ENCODE data around the gene IGF1R.

The IGF1R gene

DNA sequence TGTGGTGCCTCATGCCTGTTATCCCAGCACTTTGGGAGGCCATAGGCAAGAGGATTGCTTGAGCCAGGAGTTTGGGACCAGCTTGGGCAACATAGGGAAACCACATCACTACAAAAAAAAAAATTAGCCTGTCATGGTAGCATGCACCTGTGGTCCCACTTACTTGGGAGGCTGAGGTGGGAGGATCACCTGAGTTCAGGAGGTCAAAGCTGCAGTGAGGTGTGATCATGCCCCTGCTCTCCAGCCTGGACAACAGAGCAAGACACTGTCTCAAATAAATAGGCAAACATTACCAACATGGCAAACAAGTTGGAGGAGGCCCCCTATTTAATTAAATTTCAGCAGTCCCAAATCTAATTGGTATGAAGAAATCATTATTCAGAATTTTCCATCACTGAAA lies 215.6 kb downstream of the IGF1R start:
- no peak for DNase-seq

DNA sequence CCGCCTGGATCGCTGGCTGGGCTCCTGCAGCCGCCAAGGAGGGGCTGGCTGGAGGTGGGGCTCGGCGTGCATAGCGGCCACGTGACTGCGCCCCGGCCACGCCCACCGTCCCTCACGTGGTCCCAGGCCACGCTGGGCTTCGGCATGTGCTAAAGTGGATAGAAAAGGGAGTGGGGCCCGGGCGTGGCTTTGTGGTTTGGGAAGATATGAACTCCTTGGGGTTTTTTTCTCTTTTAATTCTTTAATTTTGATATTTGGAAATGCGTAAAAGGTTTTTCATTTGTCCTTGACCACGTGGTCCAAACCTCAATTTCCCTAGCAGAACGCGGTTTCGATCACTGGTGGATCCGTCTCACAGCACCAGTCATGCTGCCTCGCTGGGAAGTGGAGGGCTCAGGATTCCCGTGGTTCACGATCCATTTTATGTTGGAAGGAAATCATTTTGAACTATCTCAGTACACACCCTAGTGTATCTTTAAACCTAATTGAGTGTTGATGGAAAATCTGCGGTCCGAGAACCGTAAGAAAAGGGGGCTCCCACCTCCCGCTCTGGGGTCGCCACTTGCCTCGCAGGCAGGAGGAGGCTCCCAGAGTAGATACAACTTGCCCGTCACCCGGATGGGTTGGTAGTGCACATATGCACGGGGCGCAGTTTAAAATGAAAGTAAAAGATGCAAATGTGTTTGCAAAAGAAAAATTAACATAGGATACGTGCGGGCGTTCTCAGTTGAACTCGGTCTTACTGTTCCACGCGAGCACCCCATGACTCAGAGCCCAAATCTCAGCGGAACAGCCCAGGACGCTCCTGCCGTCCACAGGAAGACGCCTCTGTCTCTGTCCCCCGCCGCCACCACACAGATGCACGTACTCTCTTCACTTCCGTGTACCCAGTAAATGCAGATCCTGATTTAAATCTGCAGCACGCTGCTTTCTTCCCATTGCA lies 217.3 kb downstream of the IGF1R start:
- peak; percentile 45 to 86 (median 53) for DNase-seq

DNA sequence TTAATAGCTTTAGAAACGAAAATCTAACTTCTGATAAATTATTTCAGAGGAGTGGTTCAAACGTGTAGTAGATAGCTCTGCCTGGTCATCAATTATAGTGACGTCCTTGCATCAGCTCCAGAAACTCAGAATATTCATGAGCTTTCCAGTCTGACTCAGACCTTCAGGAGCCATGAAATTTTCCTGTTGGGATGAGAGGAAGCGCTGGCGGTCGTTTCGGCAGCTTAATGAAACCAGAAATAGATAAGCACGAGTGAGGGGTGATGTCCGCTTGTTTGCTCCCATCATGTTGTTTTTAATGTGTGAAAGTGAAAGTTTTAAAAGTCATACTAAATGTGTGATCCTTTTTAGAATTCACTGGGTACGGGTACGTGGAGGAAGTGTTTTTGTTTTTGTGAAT lies 218.2 kb downstream of the IGF1R start:
- peak in 1 of 5 donors; percentile 10 for DNase-seq

DNA sequence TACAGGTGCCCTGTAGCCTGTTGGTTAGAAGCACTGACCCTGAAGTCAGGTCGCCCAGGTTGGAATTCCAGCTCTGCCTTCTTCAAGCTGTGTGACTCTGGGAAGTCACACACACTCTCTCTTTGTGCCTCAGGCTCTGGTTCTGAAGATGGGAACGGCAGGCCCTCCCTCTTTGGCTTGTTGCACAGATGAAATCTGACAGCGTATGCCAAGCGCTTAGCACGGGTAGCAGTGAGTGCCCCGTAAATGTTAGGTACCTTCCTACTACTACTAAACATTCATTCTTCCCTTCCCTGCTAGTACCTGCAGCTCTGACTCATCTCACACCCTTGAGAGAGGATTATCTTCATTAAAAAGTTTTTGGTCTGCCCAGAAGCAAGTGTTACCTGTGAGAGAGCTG lies 220.2 kb downstream of the IGF1R start:
- no peak for DNase-seq

- DNase-seq = no peak
Observed at GRCh38 chr15:98870788-98871187, 222.4 kb downstream of the IGF1R start.

GRCh38 chr15:98872774-98873173 lies 224.4 kb downstream of the IGF1R start:
- DNase-seq = no peak

DNA sequence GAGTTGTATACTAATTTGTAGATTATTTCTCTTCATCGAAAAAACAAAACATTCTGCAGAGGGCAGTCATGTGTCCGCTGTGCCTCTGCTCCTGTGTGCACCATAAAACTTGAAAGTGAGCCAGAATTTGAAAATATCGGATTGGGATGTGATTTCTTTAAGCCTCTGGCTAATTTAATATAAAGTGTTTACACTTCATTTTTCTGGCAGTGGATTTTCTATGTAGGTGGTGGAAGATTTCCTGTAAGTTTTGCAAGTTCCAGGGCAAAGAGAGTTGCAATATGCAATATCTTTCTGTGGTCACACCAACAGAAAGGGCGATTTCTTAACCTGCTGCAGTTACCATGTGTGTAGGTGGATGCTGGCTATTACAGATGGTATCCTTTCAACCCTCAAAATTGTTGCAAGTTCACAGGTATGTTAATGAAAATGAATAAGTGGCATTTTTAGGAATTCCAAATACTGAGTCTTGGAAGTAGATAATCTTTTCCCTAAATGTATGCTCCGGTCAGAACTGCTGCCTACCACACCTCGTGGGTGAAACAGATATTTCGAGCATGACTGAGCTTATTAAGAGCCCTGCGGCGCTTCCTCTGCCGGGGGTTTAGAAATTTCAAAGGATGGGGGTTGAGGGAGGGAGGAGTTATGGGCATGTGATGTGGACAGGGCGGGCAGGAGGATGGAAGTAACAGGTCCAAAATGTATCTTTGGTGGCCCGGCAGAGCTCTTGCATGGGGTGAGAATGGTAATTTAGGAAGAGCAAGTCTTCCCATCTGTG lies 225.3 kb downstream of the IGF1R start:
- DNase-seq = no peak

DNA sequence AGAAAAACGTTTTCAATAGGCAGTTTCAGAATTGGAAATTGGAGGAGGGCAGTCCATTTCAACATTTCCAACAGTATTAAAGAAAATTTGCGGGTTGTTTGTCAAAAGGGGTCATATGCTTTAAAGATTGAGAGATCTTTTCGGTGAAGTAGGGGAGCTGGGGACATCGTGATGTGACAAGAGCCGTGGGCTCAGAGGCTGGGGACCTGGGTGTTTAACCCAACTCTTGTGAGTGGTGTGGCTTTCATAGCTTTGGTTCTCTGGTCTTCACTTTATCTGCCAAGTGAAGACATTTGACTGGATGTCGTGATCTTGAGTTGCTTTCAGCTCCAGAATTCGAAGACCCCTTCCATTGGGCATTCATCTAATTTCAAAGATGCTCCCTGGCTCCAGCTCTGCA lies 226.0 kb downstream of the IGF1R start:
- no peak for DNase-seq

DNA sequence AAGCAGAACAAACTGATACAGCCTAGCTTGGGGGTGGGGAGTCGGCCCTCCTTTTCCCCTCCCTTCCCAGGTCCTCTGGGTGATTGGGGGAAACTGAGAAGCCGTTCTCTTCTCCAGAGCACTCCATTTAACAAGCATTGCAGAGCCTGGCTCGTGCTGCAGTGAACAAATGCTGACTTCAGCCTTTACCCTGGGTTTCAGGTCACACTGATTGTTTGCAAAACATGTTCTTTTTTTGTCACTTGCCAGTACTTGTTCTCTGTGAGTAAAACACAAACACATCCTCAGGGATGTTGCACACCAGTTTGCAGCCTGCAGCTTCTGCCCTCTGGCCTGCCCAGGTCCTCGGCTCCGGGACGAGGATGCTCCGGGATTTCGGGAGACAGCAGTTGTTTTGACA lies 226.4 kb downstream of the IGF1R start:
- DNase-seq = no peak

GRCh38 chr15:98875309-98875708 lies 227.0 kb downstream of the IGF1R start:
- no peak for DNase-seq

DNA sequence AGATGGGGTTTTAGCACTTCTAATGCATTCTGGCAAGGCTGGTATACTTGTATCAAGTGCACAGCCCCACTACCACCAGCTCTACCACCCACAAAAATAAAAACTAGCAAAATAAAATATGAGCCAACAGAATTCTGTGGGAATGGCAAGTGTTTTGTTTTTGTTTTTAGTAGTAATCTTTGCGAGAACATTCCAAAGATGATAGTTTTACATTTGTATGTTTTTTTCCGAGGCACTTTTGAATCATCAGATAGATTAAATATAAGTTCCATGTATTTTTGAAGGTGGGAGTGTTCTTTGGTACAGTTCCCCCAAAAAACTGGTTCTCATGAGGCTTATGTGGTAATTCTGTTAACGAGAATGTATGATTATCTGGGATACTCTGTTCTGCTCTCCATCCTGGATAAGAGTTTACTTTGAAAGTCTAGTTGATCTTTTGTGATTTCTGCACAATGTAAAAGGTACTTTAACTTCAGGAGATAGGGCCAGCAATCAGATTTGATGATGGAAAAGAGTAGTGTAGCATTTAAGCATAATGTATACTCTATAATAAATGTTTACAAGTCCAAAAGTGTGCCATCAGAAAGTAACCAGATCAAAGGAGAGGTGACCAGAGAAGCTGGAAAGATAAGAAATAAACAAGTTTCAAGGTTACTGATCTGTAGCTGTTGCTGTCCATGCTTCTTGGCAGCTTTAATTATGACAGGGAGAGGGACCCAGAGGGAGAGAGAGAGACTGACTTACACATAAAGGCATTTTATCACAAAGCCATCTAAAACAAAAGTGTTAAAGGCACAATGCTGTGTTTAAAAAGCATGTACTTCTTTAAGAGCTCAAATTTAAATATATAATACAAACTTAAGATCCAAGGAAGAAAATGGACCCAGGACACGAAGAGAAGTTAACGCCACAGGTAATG lies 228.4 kb downstream of the IGF1R start:
- no peak for DNase-seq

DNA sequence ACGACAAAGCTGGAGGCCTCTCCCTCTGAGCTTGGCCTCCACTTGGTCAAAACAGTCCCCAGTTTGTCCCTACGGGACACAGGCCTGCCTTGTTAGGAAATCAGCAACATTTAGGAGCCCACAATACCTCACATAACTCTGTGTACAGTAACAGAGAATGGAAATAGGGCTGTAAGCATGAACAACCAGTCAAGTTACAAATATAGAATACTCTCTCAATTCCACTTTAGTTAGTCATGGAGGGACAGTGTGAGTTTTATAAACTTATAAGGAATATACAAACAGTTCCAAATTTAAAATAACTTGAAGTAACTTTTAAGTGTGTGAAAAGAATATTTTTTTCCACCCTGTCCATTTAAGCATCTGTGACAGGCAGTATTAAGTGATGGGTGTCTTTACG lies 229.8 kb downstream of the IGF1R start:
- no peak for DNase-seq

DNA sequence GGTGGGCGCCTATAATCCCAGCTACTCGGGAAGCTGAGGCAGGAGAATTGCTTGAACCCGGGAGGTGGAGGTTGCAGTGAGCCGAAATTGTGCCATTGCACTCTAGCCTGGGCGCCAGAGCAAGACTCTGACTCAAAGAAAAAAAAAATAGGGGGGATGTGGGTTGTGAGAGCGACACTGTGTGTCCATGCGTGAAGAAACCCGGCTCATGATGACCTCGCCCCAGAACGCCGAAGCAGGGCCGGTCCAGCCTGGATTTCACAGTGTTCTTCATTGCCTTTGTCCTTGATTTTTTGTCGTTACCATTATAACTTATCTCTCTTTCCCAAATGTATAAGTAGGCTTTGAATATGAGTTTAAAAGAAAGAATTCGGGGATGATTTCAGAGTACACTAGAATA lies 230.5 kb downstream of the IGF1R start:
- DNase-seq = no peak

DNA sequence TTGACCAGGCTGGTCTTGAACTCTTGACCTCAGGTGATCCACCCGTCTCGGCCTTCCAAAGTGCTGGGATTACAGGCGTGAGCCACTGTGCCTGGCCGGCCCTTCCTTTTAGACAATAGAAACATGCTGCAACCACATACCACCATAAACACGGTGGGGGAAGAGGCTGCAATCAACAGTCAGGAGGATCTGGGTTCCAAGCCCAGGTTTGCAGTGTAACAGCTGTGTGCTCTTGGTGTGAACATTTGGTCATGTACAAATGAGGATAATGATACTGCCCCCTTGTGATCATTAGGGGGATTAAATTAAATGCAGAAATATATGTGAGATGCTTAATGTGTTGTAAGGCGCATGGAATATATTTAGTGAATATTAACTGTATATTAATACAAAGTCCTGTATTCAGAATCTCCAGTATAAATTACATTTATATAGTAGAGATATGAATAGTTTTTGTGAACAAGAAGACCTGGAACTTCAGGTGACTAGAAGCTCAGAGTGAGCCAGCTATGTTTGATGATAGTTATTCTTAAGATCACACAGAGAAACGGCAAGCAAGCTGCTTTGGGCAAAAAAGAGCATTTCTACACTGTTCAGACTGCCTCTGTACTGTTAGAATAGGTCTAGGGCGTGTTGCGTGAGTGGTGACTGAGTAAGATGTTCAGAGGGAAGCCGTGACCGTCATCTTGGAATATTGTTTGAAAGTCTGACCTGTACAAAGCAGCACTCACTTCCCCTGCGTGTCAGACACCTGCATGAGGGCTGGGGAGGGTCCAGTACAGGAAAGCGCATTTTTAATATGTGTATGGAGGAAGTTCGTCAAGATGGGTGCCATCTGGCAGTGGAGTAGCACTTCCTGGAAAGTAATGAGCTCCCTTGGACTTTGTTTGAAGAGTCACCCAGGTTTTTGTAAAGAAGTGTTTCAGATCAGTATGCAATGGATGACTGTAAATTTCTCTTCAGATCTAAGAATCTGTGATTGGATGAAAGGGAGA lies 233.5 kb downstream of the IGF1R start:
- peak in 1 of 5 donors; percentile 43 for DNase-seq

GRCh38 chr15:98883478-98883877 lies 235.1 kb downstream of the IGF1R start:
- no peak for DNase-seq

DNA sequence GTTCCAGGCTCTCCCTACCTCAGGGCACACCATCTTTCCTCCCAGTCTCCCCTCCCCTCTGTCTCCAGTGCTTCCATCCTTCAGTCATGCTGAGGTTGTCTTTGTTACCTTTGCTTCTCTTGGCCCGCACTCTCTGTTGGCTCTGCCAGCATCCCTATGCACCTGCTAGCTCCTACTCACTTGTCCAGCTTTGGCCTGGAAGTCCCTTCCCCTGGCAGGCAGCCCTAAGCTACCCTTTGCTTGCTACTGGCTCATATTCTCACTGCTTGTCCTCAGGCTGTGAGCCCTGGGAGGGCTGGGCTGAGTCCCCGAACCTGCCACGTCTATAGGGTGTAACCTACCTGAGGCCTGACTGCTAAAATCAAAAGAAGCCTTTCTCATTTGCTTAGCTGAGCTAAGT lies 236.6 kb downstream of the IGF1R start:
- no peak for DNase-seq

DNA sequence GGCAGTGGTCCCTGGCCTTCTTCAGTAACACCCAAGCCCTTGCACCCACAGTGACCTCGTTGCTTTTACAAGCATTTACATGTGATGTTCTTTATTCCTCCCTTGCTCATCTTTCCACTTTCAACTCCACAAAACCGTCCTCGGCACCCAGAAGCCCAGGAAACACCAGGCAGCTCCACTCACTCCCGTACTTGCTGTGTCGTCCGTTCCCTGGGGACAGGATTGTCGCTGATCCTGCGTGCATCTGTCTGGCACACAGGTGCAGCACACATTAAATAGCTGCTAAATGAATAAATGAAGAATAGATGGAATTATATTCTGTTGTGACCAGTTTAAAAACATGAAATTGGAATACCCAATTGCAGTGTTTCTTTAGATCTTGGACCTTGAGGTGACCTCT lies 239.6 kb downstream of the IGF1R start:
- no peak for DNase-seq

GRCh38 chr15:98888820-98889479 lies 240.6 kb downstream of the IGF1R start:
- no peak for DNase-seq

DNA sequence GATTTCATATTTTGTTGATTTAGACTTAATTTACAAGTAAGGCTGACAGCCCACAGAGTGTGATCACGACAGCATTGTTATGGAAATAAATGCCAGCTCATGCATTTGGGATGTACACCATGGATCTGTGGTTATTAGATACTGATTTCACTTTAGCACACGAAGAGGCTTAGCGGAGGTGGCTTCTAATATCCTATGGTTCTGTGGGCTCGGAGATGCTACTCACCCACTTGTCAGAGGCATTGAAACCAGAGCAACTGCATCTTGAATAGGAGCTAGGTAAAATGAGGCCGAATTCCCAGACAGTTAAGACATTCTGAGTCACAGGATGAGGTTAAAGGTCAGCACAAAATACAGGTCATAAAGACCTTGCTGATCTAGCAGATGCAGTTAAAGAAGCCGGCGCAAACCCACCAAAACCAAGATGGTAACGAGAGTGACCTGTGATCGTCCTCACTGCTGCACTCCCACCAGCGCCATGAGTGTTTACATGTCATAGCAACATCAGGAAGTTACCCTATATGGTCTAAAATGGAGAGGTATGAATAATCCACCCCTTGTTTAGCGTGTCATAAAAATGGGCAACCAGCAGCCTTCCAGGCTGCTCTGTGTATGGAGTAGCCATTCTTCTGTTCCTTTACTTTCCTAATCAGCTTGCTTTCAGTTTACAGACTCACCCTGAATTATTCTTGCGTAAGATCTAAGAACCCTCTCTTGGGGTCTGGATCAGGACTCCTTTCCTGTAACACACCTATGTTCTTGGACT lies 241.8 kb downstream of the IGF1R start:
- no peak for DNase-seq

DNA sequence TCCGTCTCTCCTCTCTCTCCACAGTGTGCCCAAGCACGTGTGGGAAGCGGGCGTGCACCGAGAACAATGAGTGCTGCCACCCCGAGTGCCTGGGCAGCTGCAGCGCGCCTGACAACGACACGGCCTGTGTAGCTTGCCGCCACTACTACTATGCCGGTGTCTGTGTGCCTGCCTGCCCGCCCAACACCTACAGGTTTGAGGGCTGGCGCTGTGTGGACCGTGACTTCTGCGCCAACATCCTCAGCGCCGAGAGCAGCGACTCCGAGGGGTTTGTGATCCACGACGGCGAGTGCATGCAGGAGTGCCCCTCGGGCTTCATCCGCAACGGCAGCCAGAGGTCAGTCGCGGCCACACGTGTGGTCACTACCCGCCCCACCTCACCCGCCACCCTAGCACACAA lies 243.0 kb downstream of the IGF1R start:
- no peak for DNase-seq

All from T-helper 1 cell (primary cell).